HEK293T (cell line): ENCODE data around the gene DMRTC2.
A peak's percentile ranks its signal among the peaks of the same experiment; 100 is the strongest.

ENCODE experiments used
- CTCF ChIA-PET: fragments of 350-600 bp; formaldehyde crosslinking; extraction: SDS; loops from one replicate; lab custom pipeline; 2021; ENCODE audit warnings: antibody characterized with exemption, inconsistent platforms; lab: Yijun Ruan, JAX
- POLR2A ChIA-PET: fragments of 350-600 bp; formaldehyde crosslinking; extraction: SDS; loops from one replicate; lab custom pipeline; 2020; ENCODE audit warnings: antibody characterized with exemption, inconsistent platforms; lab: Yijun Ruan, JAX
- DNase-seq: peaks from one replicate; pipeline ENCODE4 v3.0.0; 2012; ENCODE audit warnings: mixed read lengths; ENCODE audit errors: extremely low spot score
- ARNT ChIP-seq: fragments of 450-650 bp; IDR thresholded peaks from 2 replicates; pipeline ENCODE4 v1.6.1; 2017; ENCODE audit warnings: mild to moderate bottlenecking
- BHLHE40 ChIP-seq: fragments of 450-650 bp; IDR thresholded peaks from 2 replicates; pipeline ENCODE4 v1.6.1; 2016; ENCODE audit warnings: mild to moderate bottlenecking, moderate library complexity, borderline replicate concordance
- CTBP1 ChIP-seq: fragments of 450-650 bp; IDR thresholded peaks from 2 replicates; pipeline ENCODE4 v1.6.1; 2016; ENCODE audit warnings: borderline replicate concordance
- ELF4 ChIP-seq: fragments of 450-650 bp; IDR thresholded peaks from 2 replicates; pipeline ENCODE4 v1.6.1; 2017; ENCODE audit warnings: antibody characterized with exemption
- FOXA1 ChIP-seq: fragments of 450-650 bp; IDR thresholded peaks from 2 replicates; pipeline ENCODE4 v1.6.1; 2016; ENCODE audit warnings: mild to moderate bottlenecking
- FOXK2 ChIP-seq: fragments of 450-650 bp; IDR thresholded peaks from 2 replicates; pipeline ENCODE4 v1.6.1; 2016; ENCODE audit warnings: mild to moderate bottlenecking
- FOXM1 ChIP-seq: fragments of 450-650 bp; IDR thresholded peaks from 2 replicates; pipeline ENCODE4 v1.6.1; 2017; ENCODE audit warnings: mild to moderate bottlenecking, borderline replicate concordance
- HDGF ChIP-seq: fragments of 450-650 bp; IDR thresholded peaks from 2 replicates; pipeline ENCODE4 v1.6.1; 2017; ENCODE audit warnings: antibody characterized with exemption, borderline replicate concordance
- L3MBTL2 ChIP-seq: fragments of 450-650 bp; conservative IDR thresholded peaks from 2 replicates; pipeline ENCODE4 v1.6.1; 2016; ENCODE audit warnings: mild to moderate bottlenecking
- LEF1 ChIP-seq: fragments of 450-650 bp; IDR thresholded peaks from 2 replicates; pipeline ENCODE4 v1.6.1; 2017; ENCODE audit warnings: mild to moderate bottlenecking, borderline replicate concordance
- NFRKB ChIP-seq: fragments of 450-650 bp; IDR thresholded peaks from 2 replicates; pipeline ENCODE4 v1.6.1; 2016; ENCODE audit warnings: mild to moderate bottlenecking, moderate library complexity
- SP1 ChIP-seq: fragments of 450-650 bp; IDR thresholded peaks from 2 replicates; pipeline ENCODE4 v1.6.1; 2017
- SUZ12 ChIP-seq: fragments of 450-650 bp; IDR thresholded peaks from 2 replicates; pipeline ENCODE4 v1.6.1; 2016; ENCODE audit warnings: mild to moderate bottlenecking
- TARDBP ChIP-seq: fragments of 450-650 bp; IDR thresholded peaks from 2 replicates; pipeline ENCODE4 v1.6.1; 2016
- ZNF384 ChIP-seq: fragments of 450-650 bp; IDR thresholded peaks from 2 replicates; pipeline ENCODE4 v1.6.1; 2016
- TF ChIP-seq, protein P1 (sequence below): fragments of 450-650 bp; IDR thresholded peaks from 2 replicates; pipeline ENCODE4 v1.6.1; 2016

DMRTC2 gene

DNA sequence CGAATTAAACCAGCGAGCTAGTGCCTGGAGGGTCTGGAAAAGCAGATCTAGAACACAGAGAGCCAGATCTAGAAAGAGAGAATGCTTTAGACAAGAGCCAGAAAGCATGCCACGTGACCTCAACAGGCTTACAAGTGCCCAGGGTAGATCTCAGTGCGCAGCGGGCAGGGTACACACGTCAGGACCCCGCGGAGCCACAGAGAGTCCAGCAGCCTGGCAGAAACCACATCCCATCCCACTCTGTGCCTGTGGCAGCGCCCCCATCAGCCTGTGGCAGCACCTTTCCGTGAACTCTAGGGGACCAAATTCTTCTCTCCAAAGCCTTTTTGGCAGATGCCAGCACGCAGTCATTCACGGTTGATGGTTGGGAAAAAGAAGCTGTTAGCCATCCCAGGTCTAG lies 44.1 kb downstream of the DMRTC2 start:
- POLR2A ChIA-PET = no interaction called here
- CTCF ChIA-PET = no interaction called here
- TF ChIP-seq CTBP1 (no peak), LEF1 (no peak), HDGF (no peak), L3MBTL2 (no peak), ELF4 (no peak), FOXK2 (no peak), NFRKB (no peak), FOXA1 (no peak), TARDBP (no peak), ARNT (no peak), SUZ12 (no peak), FOXM1 (no peak), SP1 (no peak), BHLHE40 (no peak), ZNF384 (no peak)
- TF ChIP-seq, protein P1, sequence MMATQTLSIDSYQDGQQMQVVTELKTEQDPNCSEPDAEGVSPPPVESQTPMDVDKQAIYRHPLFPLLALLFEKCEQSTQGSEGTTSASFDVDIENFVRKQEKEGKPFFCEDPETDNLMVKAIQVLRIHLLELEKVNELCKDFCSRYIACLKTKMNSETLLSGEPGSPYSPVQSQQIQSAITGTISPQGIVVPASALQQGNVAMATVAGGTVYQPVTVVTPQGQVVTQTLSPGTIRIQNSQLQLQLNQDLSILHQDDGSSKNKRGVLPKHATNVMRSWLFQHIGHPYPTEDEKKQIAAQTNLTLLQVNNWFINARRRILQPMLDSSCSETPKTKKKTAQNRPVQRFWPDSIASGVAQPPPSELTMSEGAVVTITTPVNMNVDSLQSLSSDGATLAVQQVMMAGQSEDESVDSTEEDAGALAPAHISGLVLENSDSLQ = no peak
- no peak for DNase-seq

DNA sequence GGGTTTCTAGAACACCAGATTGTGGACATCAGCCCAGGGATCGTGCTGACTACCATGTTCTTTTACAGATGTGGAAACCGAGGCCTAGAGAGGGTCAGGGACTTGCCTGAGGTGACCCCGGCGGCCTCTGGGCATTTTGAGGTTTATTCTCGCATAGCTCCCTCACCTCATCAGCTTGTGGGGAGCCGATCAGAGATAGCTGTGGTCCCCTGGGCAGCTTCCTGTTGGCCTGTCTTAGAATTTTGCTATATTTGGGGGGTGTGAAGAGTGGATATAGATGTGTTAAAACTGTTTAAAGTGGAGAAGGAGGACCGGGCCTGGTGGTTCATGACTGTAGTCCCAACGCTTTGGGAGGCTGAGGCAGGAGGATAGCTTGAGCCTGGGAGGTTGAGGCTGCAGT lies 45.1 kb downstream of the DMRTC2 start:
- ChIA-PET POLR2A (no interaction called here), CTCF (interaction anchor here (0.7 kb wide), 1 partner anchor 1698 kb away, joined by 3 read pairs; no protein-coding TSS in a partner anchor)
- TF ChIP-seq HDGF = no peak
- no peak for TF ChIP-seq BHLHE40
- no peak for TF ChIP-seq L3MBTL2
- TF ChIP-seq FOXK2 = no peak
- no peak for TF ChIP-seq NFRKB
- TF ChIP-seq CTBP1 = no peak
- TF ChIP-seq TARDBP = no peak
- no peak for TF ChIP-seq FOXA1
- TF ChIP-seq SP1 = no peak
- TF ChIP-seq, protein P1 = no peak
- no peak for TF ChIP-seq LEF1
- TF ChIP-seq SUZ12 = no peak
- no peak for TF ChIP-seq ZNF384
- no peak for TF ChIP-seq FOXM1
- no peak for TF ChIP-seq ARNT
- DNase-seq = no peak

DNA sequence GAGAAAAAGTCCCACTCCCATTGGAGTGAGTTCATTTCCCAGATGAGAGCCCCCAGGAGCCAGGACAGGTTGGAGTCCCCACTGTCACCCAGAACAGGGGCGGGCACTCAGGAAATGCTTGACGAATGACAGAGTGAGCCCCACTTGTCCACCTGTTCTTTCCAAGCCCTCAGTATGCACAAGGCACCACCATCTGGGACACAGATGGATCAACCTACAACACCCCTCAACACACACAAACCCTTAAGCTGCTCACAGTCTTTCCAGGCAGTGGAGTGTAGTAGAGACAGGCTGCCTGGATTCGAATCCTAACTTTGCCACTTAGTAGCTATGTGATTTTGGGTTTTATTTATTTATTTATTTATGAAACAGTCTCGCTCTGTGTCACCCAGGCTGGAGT lies 46.1 kb downstream of the DMRTC2 start:
- ChIA-PET POLR2A (no interaction called here), CTCF (interaction anchor here (0.6 kb wide), 2 partner anchors 20 to 529 kb away, joined by 3 to 6 read pairs; no protein-coding TSS in a partner anchor)
- DNase-seq = no peak
- TF ChIP-seq SP1 = no peak
- TF ChIP-seq CTBP1 = no peak
- no peak for TF ChIP-seq FOXM1
- TF ChIP-seq ARNT = no peak
- TF ChIP-seq LEF1 = no peak
- TF ChIP-seq, protein P1 = no peak
- TF ChIP-seq FOXK2 = no peak

DNA sequence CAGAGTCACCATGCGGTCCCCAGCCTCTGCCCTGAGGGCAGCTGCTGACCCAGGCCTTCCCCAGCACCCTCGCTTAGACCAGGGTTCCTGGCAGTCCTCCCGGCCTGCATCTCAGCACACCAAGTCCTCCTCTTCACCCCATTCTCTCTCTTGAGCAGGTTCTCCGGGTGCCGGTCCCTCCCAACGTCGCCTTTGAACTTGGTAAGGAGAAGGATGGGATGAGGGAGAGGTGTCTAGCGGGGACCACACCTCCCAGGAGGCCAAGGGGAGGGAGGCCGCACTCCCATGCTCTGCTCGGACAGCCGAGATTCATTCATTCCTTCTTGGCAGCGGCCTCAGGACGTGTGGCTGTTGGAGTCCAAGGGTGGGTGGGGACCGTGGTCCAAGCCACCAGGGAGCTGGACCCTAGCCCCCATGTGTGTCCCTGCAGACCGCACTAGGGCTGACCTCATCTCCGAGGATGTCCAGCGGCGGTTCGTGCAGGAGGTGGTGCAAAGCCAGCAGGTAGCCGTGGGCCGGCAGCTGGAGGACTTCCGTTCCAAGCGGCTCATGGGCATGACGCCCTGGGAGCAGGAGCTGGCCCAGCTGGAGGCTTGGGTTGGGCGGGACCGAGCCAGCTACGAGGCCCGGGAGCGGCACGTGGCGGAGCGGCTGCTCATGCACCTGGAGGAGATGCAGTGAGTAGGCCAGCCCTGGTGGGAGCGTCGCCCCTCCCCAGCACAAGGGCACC lies 47.5 kb downstream of the DMRTC2 start:
- POLR2A ChIA-PET = interaction anchor here (1.1 to 1.2 kb wide), 2 partner anchors 8 to 11 kb away, joined by 3 to 5 read pairs; no protein-coding TSS in a partner anchor
- TF ChIP-seq CTBP1 (no peak), SP1 (no peak), ZNF384 (no peak)
- CTCF ChIA-PET = no interaction called here

DNA sequence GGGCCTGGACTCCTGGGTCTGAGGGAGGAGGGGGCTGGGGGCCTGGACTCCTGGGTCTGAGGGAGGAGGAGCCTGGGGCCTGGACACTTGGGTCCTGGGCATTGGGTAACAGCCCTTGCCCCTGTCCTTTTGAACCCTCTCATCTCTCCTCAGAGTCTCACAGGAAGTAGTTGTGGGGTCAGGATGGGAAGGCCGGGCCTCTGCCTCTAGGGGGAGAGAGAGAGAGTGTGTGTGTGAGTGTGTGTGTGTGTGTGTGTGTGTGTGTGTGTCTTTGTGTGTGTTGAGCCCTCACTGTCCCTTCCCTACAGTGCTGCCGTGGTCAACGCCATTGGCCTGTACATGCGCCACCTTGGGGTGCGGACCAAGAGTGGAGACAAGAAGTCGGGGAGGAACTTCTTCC lies 49.1 kb downstream of the DMRTC2 start:
- ChIA-PET CTCF (no interaction called here), POLR2A (no interaction called here)
- TF ChIP-seq, protein P1 = no peak
- no peak for TF ChIP-seq ELF4
- no peak for TF ChIP-seq ZNF384
- no peak for TF ChIP-seq HDGF
- no peak for TF ChIP-seq FOXK2
- TF ChIP-seq FOXM1 = no peak
- TF ChIP-seq SUZ12 = no peak
- TF ChIP-seq TARDBP = no peak
- TF ChIP-seq ARNT = no peak
- no peak for TF ChIP-seq CTBP1
- no peak for TF ChIP-seq BHLHE40
- TF ChIP-seq NFRKB = no peak
- no peak for TF ChIP-seq FOXA1
- no peak for TF ChIP-seq LEF1
- TF ChIP-seq SP1 = no peak
- TF ChIP-seq L3MBTL2 = no peak
- DNase-seq = peak; percentile 42

More for the DNA sequence above, 47.5 kb downstream of the DMRTC2 start:
- no peak for DNase-seq

DNA sequence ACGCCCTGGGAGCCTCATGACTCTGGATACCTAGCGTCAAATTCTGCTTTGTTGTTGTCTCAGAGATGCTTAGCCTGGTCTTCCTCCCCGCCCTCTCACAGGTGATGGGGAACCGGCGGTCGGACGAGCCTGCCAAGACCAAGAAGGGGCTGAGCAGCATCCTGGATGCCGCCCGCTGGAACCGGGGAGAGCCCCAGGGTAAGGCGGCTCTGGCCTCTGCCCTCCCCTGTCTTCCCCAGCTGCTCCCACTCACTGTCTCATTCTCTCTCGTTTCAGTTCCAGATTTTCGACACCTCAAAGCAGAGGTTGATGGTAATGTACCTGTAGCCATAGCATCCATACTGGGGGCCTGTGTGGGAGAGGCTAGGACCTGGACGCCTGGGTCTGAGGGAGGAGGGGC lies 49.5 kb downstream of the DMRTC2 start:
- DNase-seq = no peak
- ChIA-PET CTCF (no interaction called here), POLR2A (no interaction called here)
- no peak for TF ChIP-seq FOXK2
- no peak for TF ChIP-seq LEF1
- TF ChIP-seq SP1 = no peak
- TF ChIP-seq, protein P1 = no peak
- TF ChIP-seq SUZ12 = no peak
- no peak for TF ChIP-seq FOXM1
- TF ChIP-seq ARNT = no peak
